Fibroblast of lung (primary cell): Measurements from ENCODE around the gene STXBP6.

Experiments used
- EZH2 ChIP-seq: IDR thresholded peaks from 2 replicates; pipeline ENCODE4 v1.5.1; 2012; ENCODE audit warnings: low read length, control low read depth, mild to moderate bottlenecking; ENCODE audit errors: missing control alignments
- TF ChIP-seq, protein P1 (sequence below), 2 donors: IDR thresholded peaks in 1 of 2; conservative IDR thresholded peaks in 1 of 2; 1 replicate in 1 of 2; 2 replicates in 1 of 2; pipeline ENCODE4 v1.5.1; 2011 to 2012; ENCODE audit warnings: low read length in 2 of 2, control low read depth in 1 of 2, inconsistent platforms in 1 of 2, low read depth in 1 of 2, mild to moderate bottlenecking in 1 of 2

DNA sequence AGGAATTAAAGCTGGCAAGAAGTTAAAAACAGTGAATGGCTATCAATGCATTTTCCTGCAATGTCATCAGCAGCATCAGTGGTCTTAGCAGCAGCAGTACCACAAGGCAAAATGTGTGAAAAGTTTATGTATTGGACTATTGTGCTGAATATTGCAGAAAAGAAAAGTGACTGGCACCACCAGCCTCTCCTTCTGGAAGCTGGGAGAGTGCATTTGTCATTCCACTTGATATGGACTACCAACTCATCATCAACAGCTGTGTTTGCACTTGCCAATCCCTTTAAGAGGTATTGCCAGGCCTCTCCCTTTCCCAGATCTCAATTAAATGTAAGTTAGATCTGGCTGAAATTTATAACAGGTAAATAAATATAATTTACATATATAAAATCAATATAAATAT is 265.0 kb downstream of the STXBP6 start:
- TF ChIP-seq, protein P1, sequence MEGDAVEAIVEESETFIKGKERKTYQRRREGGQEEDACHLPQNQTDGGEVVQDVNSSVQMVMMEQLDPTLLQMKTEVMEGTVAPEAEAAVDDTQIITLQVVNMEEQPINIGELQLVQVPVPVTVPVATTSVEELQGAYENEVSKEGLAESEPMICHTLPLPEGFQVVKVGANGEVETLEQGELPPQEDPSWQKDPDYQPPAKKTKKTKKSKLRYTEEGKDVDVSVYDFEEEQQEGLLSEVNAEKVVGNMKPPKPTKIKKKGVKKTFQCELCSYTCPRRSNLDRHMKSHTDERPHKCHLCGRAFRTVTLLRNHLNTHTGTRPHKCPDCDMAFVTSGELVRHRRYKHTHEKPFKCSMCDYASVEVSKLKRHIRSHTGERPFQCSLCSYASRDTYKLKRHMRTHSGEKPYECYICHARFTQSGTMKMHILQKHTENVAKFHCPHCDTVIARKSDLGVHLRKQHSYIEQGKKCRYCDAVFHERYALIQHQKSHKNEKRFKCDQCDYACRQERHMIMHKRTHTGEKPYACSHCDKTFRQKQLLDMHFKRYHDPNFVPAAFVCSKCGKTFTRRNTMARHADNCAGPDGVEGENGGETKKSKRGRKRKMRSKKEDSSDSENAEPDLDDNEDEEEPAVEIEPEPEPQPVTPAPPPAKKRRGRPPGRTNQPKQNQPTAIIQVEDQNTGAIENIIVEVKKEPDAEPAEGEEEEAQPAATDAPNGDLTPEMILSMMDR (conservative IDR thresholded peaks at IDR 0.05 in 1 of 2, IDR thresholded peaks at IDR 0.05 in 1 of 2; ENCODE audit: low read depth in 1 of 2, low read length in 2 of 2), result no peak
- no peak for TF ChIP-seq EZH2
